Liver (tissue), 3 donors: ENCODE measurements around the gene MYBPC1.

Experiments used
- CTCF ChIP-seq: fragments of 150-350 bp; IDR thresholded peaks from 2 replicates; pipeline ENCODE4 v1.5.1; 2017; ENCODE audit warnings: improper control_type of control experiment, low read depth, low read length; ENCODE audit not compliant: missing input control
- MAX ChIP-seq: IDR thresholded peaks from 2 replicates; pipeline ENCODE4 v1.6.1; 2016; ENCODE audit warnings: antibody characterized with exemption
- RAD21 ChIP-seq, 2 donors: IDR thresholded peaks; 2 replicates each; pipeline ENCODE4 v1.6.1; 2016; ENCODE audit warnings: antibody characterized with exemption in 2 of 2, mild to moderate bottlenecking in 2 of 2
- TAF1 ChIP-seq: conservative IDR thresholded peaks from 2 replicates; pipeline ENCODE4 v1.6.1; 2016; ENCODE audit warnings: antibody characterized with exemption, mild to moderate bottlenecking
- YY1 ChIP-seq: IDR thresholded peaks from 2 replicates; pipeline ENCODE4 v1.6.1; 2016; ENCODE audit warnings: antibody characterized with exemption, mild to moderate bottlenecking
- ZBTB33 ChIP-seq: IDR thresholded peaks from 2 replicates; pipeline ENCODE4 v1.6.1; 2016; ENCODE audit warnings: antibody characterized with exemption
- donor health status: healthy.
- donor health status: healthy.

- TF ChIP-seq CTCF (no peak), ZBTB33 (no peak), TAF1 (no peak), RAD21 (IDR thresholded peaks at IDR 0.05) (no peak), MAX (no peak), YY1 (no peak)
These were observed 24.4 kb downstream of the MYBPC1 start for GRCh38 chr12:101619026-101619786.
